Effector memory CD8-positive, alpha-beta T cell (primary cell): ENCODE measurements around the gene ANKRD55.
A peak's percentile ranks its signal among the peaks of the same experiment; 100 is the strongest.
"Not testable (repeated sequence)": the region's sequence is repeated elsewhere in the genome, so short reads cannot be mapped to it uniquely, and the experiment has no call there.

ENCODE experiments used
- ATAC-seq: fragments of 150-1000 bp; cut with Tn5 transposase; replicated peaks from 2 replicates; pipeline ENCODE4 v1.10.0; 2021; ENCODE audit warnings: mild to moderate bottlenecking, moderate library complexity
- DNase-seq, 3 experiments: peaks; one replicate each; pipeline ENCODE4 v3.0.0; 2021
- H3K27ac Mint-ChIP-seq, 2 donors: one replicate each; pipeline ENCODE4 v1.8.0; 2022; ENCODE audit warnings: mild to moderate bottlenecking in 2 of 2, mixed read lengths in 2 of 2, moderate library complexity in 2 of 2
- H3K27me3 Mint-ChIP-seq, 2 donors: one replicate each; pipeline ENCODE4 v1.8.0; 2022; ENCODE audit warnings: mixed read lengths in 2 of 2
- H3K36me3 Mint-ChIP-seq: one replicate; pipeline ENCODE4 v1.8.0; 2022; ENCODE audit warnings: mild to moderate bottlenecking, moderate library complexity, mixed read lengths; ENCODE audit not compliant: insufficient read depth
- H3K4me1 Mint-ChIP-seq, 2 donors: one replicate each; pipeline ENCODE4 v1.8.0; 2022; ENCODE audit warnings: low read depth in 2 of 2, mixed read lengths in 2 of 2
- H3K4me3 Mint-ChIP-seq, 2 donors: one replicate each; pipeline ENCODE4 v1.8.0; 2022; ENCODE audit warnings: mild to moderate bottlenecking in 2 of 2, mixed read lengths in 2 of 2, moderate library complexity in 2 of 2
- H3K9me3 Mint-ChIP-seq, 2 donors: one replicate each; pipeline ENCODE4 v1.8.0; 2022; ENCODE audit warnings: mixed read lengths in 2 of 2
- total RNA-seq, 9 experiments: gene quantifications; one replicate each; lab custom pipeline; 2026; lab: John Stamatoyannopoulos, UW

ANKRD55 gene
- 0 to 0.06 (median 0) reads per million in 9 experiments for total RNA-seq

DNA sequence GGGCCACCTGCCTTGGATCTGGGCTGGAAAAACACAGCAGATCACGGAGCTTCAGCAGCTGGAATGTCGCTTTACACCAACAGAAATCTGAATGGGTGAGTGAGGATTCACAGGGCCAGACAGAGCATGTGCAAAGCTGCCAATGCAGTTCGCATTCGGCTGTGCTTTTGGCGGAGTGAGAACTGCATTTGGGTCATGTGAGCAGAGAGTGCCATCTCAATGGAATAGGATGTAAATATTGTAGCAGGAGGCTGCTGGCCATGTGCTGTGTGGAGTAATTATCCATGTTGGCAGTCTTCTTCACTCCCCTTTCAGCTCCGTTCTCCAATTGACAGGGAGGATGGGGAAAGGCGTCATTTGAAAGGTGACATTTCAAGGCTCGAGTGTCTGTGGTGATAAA is at the start of gene ANKRD55:
Gene ANKRD55 (minus strand): TSS at position 101 of the 400 bp plus-strand sequence. CDS start 417 bp downstream, outside the sequence.
- ATAC-seq (no peak), DNase-seq (no peak)
- peaks cover 0 to 2% of the 10 kb centered on the region in 2 donors for H3K9me3 Mint-ChIP-seq
- no peak within 1 kb of the TSS for H3K27ac Mint-ChIP-seq
- no peak within 1 kb of the TSS for H3K4me3 Mint-ChIP-seq
- H3K36me3 Mint-ChIP-seq = no peaks in the 10 kb centered on the region
- peaks cover 28 to 61% of the 10 kb centered on the region in 2 donors for H3K27me3 Mint-ChIP-seq
- H3K4me1 Mint-ChIP-seq = no peaks in the 10 kb centered on the region

DNA sequence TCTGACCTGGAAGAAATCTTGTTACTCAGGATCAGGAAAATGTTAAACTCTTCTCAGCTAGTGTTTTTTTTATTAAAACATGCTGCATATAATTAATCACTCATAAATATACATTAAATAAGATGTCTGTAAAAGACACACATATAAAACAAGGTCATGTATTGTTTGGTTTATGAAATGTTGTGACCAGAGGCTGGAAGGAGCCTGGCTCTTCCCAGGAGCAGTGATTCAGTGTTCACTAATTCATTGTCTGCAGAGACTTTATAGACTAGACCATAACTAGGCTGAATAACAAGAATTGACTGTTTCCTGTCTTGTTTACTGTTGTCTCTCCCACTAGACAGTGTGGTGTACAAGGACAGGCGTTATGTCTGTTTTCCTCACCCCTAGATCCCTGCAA is 49.1 kb upstream of the ANKRD55 start:
- H3K27me3 Mint-ChIP-seq = peaks cover 0 to 7% of the 10 kb centered on the region in 2 donors
- DNase-seq = no peak
- no peaks in the 10 kb centered on the region for H3K36me3 Mint-ChIP-seq
- no peak for ATAC-seq
- H3K4me1 Mint-ChIP-seq = no peaks in the 10 kb centered on the region
- H3K9me3 Mint-ChIP-seq = no peaks in the 10 kb centered on the region
- H3K27ac Mint-ChIP-seq = no peak overlapping the region
- no peak overlapping the region for H3K4me3 Mint-ChIP-seq

- ATAC-seq = no peak
- no peak overlapping the region for H3K4me3 Mint-ChIP-seq
- peaks cover 0 to 7% of the 10 kb centered on the region in 2 donors for H3K27me3 Mint-ChIP-seq
- no peaks in the 10 kb centered on the region for H3K9me3 Mint-ChIP-seq
- no peaks in the 10 kb centered on the region for H3K36me3 Mint-ChIP-seq
- H3K27ac Mint-ChIP-seq = no peak overlapping the region
- no peaks in the 10 kb centered on the region for H3K4me1 Mint-ChIP-seq
- DNase-seq = no peak
Measured at GRCh38 chr5:56281489-56282165, 48.5 kb upstream of the ANKRD55 start.

DNA sequence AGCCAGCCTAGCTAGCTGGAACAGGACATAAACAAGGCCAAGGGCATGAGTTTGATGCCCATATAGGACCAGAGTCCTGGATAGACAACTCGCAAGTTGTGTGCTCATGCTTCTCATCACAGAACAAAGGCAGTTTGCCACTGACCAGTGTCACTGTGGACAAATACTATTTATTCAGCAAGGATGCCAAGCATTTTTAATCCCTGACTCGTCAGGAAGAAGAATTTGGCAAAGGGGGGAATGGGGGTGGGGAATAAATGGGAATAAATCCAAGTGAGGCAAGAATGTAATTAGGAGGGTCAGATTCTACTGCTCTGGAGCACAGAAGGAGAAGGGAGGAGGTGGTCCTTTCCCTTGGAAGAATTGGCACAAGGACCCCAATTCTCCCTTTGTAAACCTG is 46.8 kb upstream of the ANKRD55 start:
- H3K27ac Mint-ChIP-seq = no peak overlapping the region
- ATAC-seq = no peak

DNA sequence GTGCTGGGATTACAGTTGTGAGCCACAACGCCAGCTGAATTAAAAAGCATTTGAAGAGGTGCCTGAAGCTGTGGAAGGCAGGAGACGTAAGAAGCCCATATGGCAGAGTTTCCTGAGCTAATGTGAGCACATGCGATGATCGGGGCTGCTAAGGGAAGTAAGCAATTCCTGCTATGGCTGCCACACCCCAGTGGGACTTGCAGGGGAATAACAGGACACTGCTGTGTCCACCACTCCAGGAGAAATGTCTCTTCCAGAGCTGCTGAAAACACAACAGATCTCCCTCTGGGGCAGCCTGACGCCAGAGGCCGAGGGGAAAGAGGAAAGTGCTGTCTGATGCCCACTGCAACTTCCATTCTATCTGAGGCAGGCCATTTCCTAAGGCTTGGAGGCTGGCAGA is 46.2 kb upstream of the ANKRD55 start:
- Mint-ChIP-seq H3K27ac (no peak overlapping the region), H3K27me3 (peaks cover 0 to 7% of the 10 kb centered on the region in 2 donors), H3K4me3 (no peak overlapping the region), H3K9me3 (no peaks in the 10 kb centered on the region), H3K36me3 (no peaks in the 10 kb centered on the region), H3K4me1 (no peaks in the 10 kb centered on the region)
- no peak for ATAC-seq
- DNase-seq = no peak

More for the DNA sequence above, 46.8 kb upstream of the ANKRD55 start:
- no peak for DNase-seq
- peaks cover 0 to 7% of the 10 kb centered on the region in 2 donors for H3K27me3 Mint-ChIP-seq
- H3K9me3 Mint-ChIP-seq = no peaks in the 10 kb centered on the region
- H3K4me1 Mint-ChIP-seq = no peaks in the 10 kb centered on the region
- no peak overlapping the region for H3K4me3 Mint-ChIP-seq
- H3K36me3 Mint-ChIP-seq = no peaks in the 10 kb centered on the region

GRCh38 chr5:56278335-56278753 is 45.2 kb upstream of the ANKRD55 start:
- Mint-ChIP-seq H3K36me3 (no peaks in the 10 kb centered on the region), H3K4me3 (no peak overlapping the region), H3K27me3 (peaks cover 0 to 7% of the 10 kb centered on the region in 2 donors), H3K4me1 (no peaks in the 10 kb centered on the region), H3K27ac (no peak overlapping the region), H3K9me3 (no peaks in the 10 kb centered on the region)
- no peak for DNase-seq
- ATAC-seq = no peak

- H3K27me3 Mint-ChIP-seq = peaks cover 0 to 7% of the 10 kb centered on the region in 2 donors
- ATAC-seq (no peak), DNase-seq (no peak)
- no peak overlapping the region for H3K4me3 Mint-ChIP-seq
- H3K9me3 Mint-ChIP-seq = no peaks in the 10 kb centered on the region
- H3K27ac Mint-ChIP-seq = no peak overlapping the region
- no peaks in the 10 kb centered on the region for H3K4me1 Mint-ChIP-seq
- no peaks in the 10 kb centered on the region for H3K36me3 Mint-ChIP-seq
Measured at GRCh38 chr5:56277573-56277972, 44.4 kb upstream of the ANKRD55 start.

- H3K27me3 Mint-ChIP-seq = peaks cover 4 to 16% of the 10 kb centered on the region in 2 donors
- no peak overlapping the region for H3K27ac Mint-ChIP-seq
- no peak for ATAC-seq
- H3K9me3 Mint-ChIP-seq = no peaks in the 10 kb centered on the region
- no peak for DNase-seq
- no peak overlapping the region for H3K4me3 Mint-ChIP-seq
- peaks cover 0 to 7% of the 10 kb centered on the region in 2 donors for H3K4me1 Mint-ChIP-seq
- H3K36me3 Mint-ChIP-seq = no peaks in the 10 kb centered on the region
Measured at GRCh38 chr5:56273376-56273955, 40.3 kb upstream of the ANKRD55 start.

GRCh38 chr5:56272765-56273164 is 39.6 kb upstream of the ANKRD55 start:
- Mint-ChIP-seq H3K4me3 (no peak overlapping the region), H3K36me3 (no peaks in the 10 kb centered on the region), H3K27me3 (peaks cover 4 to 13% of the 10 kb centered on the region in 2 donors), H3K4me1 (peaks cover 0 to 7% of the 10 kb centered on the region in 2 donors), H3K9me3 (no peaks in the 10 kb centered on the region), H3K27ac (no peak overlapping the region)
- DNase-seq = no peak
- no peak for ATAC-seq

- peaks cover 0 to 7% of the 10 kb centered on the region in 2 donors for H3K4me1 Mint-ChIP-seq
- DNase-seq (peak; percentile 58 to 64 (median 58)), ATAC-seq (peak; percentile 96)
- peak overlapping the region in 1 of 2 donors; percentile 78 for H3K27ac Mint-ChIP-seq
- peaks cover 16 to 20% of the 10 kb centered on the region in 2 donors for H3K27me3 Mint-ChIP-seq
- peak overlapping the region in 1 of 2 donors; percentile 9 for H3K4me3 Mint-ChIP-seq
- H3K36me3 Mint-ChIP-seq = no peaks in the 10 kb centered on the region
- H3K9me3 Mint-ChIP-seq = no peaks in the 10 kb centered on the region
Measured at GRCh38 chr5:56270568-56271392, 37.6 kb upstream of the ANKRD55 start.

GRCh38 chr5:56270058-56270457 is 36.9 kb upstream of the ANKRD55 start:
- peaks cover 0 to 7% of the 10 kb centered on the region in 2 donors for H3K4me1 Mint-ChIP-seq
- no peak overlapping the region for H3K4me3 Mint-ChIP-seq
- no peak for ATAC-seq
- no peaks in the 10 kb centered on the region for H3K9me3 Mint-ChIP-seq
- H3K36me3 Mint-ChIP-seq = no peaks in the 10 kb centered on the region
- DNase-seq = no peak
- H3K27ac Mint-ChIP-seq = no peak overlapping the region
- peaks cover 16 to 20% of the 10 kb centered on the region in 2 donors for H3K27me3 Mint-ChIP-seq

- ATAC-seq (peak; percentile 40), DNase-seq (no peak)
- no peaks in the 10 kb centered on the region for H3K36me3 Mint-ChIP-seq
- no peak overlapping the region for H3K4me3 Mint-ChIP-seq
- H3K27ac Mint-ChIP-seq = no peak overlapping the region
- peaks cover 0 to 7% of the 10 kb centered on the region in 2 donors for H3K4me1 Mint-ChIP-seq
- H3K27me3 Mint-ChIP-seq = peaks cover 16 to 20% of the 10 kb centered on the region in 2 donors
- no peaks in the 10 kb centered on the region for H3K9me3 Mint-ChIP-seq
Measured at GRCh38 chr5:56269216-56269927, 36.2 kb upstream of the ANKRD55 start.

GRCh38 chr5:56268707-56269106 is 35.6 kb upstream of the ANKRD55 start:
- H3K27me3 Mint-ChIP-seq = peaks cover 16 to 20% of the 10 kb centered on the region in 2 donors
- not testable (repeated sequence) for H3K27ac Mint-ChIP-seq, H3K9me3 Mint-ChIP-seq

More at GRCh38 chr5:56268707-56269106, 35.6 kb upstream of the ANKRD55 start:
- H3K4me3 Mint-ChIP-seq, H3K36me3 Mint-ChIP-seq, ATAC-seq, H3K4me1 Mint-ChIP-seq, DNase-seq: not testable (repeated sequence)
